Testis (tissue), 2 donors: ENCODE data around the gene CCDC158.

Experiments used
- POLR2A ChIP-seq: fragments of 450-650 bp; IDR thresholded peaks from one replicate; pipeline ENCODE4 v1.6.1; 2017; ENCODE audit warnings: antibody characterized with exemption, mild to moderate bottlenecking, moderate library complexity
- TF ChIP-seq, protein P1 (sequence below), 3 experiments: fragments of 450-650 bp in 2 of 3; fragments of 200-600 bp in 1 of 3; sonication (generic) in 1 of 3; IDR thresholded peaks; one replicate each; pipeline ENCODE4 v1.5.1; 2016 to 2019; ENCODE audit warnings: antibody characterized with exemption in 3 of 3, mild to moderate bottlenecking in 2 of 3, moderate library complexity in 1 of 3

DNA sequence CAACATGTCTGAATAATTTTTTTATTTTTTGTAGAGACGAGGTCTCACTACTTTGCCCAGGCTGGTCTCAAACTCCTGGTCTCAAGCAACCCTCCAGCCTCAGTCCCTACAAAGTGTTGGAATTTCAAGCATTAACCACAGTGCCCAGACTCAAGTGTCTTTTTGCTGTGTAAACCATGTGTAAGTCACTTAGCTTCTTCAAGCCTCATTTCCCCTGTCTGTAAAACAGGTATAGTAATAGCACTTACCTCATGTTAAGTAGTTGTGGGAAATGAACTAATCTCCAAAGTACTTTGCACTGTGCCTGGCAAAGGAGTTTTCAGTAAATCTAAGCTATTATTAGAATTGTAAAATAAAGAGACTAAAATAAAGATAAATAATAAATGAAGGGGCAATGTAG lies 78.8 kb downstream of the CCDC158 start:
- TF ChIP-seq, protein P1, sequence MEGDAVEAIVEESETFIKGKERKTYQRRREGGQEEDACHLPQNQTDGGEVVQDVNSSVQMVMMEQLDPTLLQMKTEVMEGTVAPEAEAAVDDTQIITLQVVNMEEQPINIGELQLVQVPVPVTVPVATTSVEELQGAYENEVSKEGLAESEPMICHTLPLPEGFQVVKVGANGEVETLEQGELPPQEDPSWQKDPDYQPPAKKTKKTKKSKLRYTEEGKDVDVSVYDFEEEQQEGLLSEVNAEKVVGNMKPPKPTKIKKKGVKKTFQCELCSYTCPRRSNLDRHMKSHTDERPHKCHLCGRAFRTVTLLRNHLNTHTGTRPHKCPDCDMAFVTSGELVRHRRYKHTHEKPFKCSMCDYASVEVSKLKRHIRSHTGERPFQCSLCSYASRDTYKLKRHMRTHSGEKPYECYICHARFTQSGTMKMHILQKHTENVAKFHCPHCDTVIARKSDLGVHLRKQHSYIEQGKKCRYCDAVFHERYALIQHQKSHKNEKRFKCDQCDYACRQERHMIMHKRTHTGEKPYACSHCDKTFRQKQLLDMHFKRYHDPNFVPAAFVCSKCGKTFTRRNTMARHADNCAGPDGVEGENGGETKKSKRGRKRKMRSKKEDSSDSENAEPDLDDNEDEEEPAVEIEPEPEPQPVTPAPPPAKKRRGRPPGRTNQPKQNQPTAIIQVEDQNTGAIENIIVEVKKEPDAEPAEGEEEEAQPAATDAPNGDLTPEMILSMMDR (IDR thresholded peaks at IDR 0.05) = no peak
- no peak for TF ChIP-seq POLR2A
